ENCODE results near the gene S100A5. TPM values are rescaled to one million over a fixed set of nuclear protein-coding genes. Genes with fewer than 3 reads are reported as not detected.
"Not testable (repeated sequence)": the region's sequence is repeated elsewhere in the genome, so short reads cannot be mapped to it uniquely, and the experiment has no call there.

Gene S100A5
- total RNA-seq, 1 experiment from 2014 or later, result 4.0 TPM

DNA sequence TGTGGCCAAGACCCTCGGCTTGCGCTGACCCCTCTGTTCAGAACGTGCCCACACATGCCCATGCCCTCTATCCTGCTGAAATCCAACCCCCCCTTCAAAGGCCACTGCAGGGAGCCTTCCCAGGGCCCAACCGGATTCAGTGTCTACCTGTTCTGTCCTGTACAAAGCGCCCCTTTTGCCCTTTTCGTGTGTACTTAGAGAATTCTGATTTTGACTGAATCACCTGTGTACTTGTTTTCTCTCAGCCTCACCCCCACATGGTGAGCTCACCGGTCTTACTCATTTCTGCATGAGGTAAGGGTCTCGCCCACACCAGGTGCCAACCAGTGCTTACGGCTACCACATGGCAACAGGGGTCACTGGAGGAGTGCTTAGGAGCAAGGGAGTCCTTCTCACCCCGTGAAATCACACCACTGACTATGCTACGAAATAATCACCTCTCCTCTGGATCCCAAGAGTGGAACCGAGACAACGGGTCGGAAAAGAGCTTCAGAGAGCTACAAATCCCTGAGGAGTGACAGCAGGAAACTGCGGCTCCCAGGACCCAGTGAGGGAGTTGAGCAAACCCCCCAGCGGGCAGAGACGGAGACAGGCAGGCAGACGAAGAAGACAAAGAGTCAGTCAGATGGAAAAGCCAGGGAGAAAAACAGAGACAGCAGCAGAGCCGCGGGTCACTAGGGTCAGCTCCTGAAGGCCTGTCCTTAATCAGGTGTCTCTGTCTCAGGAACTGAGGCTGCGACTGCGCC lies 27.1 kb upstream of the S100A5 start:
- peak; percentile 46 for DNase-seq (ENCODE audit: low spot score)

DNA sequence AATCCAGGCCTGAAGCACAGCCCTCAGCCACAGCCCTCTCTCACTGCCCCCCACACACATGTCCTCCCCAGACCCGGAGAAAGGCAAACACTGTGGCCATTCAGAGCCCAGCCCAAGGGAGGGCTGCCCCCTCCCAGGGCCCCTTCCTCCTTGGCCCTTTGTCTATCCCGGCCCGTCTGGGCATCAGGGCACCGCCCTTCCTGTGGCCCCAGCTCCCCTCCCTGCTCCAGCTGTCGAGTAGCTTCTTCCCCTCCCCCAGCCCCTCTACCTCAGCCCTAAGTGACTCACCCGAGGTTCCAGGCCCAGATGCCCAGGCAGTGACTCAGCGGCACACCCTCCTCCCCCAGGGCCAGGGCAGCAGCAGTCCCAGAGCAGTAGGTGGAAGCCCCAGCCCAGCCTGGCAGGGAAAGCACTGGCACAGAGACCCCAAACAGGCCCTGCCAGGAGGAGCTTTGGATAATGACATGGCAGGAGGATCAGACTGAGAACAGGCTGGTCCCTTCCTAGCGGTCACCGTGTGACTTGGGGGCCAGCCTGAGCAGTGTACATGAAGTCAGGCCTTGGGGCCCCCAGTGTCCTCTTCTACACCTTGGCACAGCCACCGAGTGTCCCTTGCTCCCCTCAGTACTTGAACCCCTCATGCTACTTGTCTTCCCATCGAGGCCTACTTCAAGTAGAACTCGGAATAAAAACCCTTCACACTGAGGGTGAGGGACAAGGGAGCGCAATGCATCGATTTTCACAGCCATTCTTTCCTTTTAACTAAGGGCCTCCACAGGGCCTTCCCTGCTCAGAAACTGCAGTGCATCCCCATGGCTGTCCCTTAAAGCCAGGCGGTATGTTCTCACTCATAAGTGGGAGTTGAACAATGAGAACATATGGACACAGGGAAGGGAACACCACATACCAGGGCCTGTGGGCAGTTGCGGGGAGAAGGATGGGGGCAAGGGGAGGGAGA lies 26.0 kb upstream of the S100A5 start:
- DNase-seq (ENCODE audit: low spot score), result peak; percentile 98

DNA sequence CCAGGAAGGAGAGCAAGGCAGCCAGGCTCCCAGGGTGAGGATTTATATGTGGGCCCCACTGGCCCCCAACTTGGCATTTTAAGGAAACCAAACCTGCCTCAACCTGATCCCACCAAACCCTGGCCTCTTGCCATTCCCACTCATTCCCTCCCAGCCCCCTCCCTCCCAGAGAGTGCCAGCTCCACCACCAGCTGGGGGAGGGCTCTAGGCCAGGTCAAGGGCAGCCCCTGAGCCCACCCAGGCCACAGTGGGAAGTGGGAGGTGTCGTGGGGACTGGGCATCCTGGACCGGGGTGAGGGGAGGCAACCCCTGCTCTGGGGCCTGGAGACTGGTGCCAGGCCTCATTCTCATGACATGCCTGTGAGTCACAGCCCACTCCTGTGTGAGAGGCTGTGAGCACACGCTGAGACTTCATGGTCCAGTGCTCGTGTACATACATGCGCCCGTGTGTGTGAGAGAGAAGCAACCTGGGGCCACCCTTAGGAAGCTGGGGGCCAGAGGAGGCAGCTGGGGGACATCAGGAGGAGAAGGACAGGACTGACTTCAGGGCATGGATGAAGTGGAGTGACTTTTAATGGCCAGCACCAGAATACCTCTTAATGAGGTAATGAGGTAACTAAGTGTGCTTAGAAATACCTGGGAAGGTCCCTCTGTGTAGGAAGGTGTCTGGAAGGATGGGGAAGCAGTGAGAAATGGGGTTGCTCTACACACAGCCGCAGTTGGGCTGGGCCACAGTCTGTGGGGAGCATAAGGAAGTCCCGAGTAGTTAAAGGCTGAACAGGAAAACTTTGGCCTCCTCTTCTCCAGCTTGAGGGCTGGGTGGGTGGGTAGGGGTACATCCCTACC lies 25.0 kb upstream of the S100A5 start, which contains the start of gene S100A2:
Gene S100A2, minus strand, starts transcription at position 316 of the 846 bp plus-strand sequence. CDS start 1,967 bp downstream, outside the sequence.
- peak; percentile 81 for DNase-seq (ENCODE audit: low spot score)

DNA sequence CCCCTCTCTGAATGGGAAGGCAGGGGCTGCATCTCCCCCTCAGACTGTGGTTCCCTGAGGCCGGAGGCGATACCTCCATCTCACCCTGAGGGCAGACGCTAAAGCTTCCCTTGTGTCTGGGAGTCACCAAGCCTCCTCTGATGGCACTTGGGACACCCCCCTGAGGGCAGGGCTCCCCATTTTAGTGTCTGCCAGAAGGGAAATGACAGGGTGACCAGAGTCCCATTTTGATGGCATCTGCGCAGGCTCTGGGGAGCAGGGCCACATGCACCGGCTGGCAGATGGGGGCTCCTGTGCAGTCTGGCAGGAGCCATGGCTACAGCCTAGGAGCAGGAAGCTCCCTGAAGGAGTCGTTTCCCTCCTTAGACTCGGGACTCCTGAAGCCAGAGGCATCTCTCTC lies 23.3 kb upstream of the S100A5 start:
- DNase-seq (ENCODE audit: low spot score), result no peak

DNA sequence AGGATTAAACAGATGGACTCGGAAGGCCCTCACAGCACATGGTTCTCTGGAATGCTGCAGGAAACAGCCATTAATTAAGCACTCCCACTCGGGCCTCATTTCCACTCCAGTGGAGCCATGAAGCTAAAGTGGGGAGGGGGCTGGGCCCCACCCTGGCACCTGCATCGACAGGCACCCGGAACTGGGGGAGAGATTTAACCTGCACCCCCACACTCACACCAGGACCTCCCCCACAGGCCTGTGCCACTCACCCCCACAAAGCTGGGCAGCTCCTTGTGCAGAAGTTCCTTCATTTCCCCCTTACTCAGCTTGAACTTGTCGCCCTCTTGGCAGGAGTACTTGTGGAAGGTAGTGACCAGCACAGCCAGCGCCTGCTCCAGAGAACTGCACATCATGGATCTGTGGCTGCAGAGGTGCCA lies 22.8 kb upstream of the S100A5 start:
- DNase-seq (ENCODE audit: low spot score), result no peak

DNA sequence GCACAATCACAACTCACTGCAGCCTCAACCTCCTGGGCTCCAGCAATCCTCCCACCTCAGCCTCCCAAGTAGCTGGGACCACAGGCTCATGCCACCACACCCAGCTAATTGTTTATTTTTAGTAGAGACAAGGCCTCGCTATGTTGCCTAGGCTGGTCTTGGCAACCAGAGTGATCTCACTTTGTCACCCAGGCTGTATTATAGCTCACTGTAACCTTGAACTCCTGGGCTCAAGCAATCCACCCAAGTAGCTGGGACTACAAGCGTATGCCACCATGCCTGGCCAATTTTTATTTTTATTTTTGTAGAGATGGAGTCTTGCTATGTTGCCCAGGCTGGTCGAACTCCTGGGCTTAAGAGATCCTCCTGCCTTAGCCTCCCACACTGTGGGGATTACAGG lies 21.3 kb upstream of the S100A5 start:
- not testable (repeated sequence) for DNase-seq (ENCODE audit: low spot score)

DNA sequence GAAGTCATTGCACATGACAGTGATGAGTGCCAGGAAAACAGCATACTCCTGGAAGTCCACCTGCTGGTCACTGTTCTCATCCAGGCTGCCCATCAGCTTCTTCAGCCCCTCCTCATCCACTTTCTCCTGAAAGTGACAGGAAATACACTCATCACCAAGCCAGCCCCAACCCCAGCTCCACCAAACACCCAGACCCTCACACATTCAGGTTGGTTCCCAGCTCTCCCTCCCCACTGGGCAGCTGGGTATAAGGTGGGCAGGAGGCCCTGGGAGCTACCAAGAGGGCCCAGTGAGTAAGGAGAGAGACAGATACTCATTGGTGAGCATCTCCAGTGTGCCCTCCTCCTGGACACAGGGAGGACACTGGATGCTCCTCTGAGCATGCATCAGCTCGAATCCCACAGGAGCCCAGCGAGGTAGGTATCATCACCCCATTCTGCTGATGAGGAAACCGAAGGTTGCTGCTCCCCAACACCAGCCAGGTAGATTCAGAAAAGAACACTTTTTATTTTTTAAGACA lies 20.8 kb upstream of the S100A5 start:
- DNase-seq (ENCODE audit: low spot score), result no peak

DNA sequence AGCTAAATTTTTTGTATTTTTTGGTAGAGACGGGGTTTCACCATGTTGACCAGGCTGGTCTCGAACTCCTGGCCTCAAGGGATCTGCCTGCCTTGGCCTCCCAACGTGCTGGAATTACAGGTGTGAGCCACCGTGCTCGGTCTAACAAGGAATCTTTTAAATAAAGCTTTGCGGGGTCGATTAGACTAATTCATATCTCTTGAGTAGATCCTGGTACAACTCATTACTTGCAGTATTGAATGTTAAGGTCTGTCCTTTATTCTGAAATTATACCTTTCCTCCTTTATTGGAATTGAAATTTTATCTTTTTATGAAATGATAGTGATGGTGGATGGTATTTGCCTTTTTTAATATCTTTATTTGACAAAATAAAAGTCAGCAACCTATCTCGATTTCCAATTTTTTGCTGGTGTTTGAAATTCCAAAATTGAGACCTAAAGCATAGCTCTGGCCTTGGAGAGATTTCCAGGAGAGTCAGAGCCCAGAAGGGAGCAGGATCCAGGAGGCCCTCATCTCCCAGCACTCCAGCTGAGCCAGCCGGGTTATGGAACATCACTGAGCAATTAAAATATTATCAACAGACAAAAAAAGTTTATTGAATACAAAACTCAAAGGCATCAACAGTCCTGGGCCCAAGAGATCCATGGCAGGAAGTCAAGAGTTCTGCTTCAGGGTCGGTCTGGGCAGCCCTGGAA lies 20.2 kb upstream of the S100A5 start:
- no peak for DNase-seq (ENCODE audit: low spot score)

DNA sequence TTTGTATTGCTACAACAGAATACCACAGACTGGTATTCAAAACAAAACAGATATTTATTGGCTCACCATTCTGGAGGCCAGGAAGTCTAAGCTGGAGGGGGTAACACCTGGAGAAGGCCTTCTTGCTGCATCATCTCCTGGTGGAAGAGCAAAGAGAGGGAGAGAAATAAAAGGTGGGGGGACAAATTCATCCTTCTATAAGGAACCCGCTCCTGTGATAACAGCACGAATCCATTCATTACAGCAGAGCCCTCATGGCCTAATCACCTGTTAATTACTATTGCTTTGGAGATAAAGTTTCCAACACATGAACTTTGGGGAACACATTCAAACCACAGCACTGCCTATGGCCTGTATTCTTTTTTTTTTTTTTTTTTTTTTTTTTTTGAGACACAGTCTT lies 19.5 kb upstream of the S100A5 start:
- DNase-seq (ENCODE audit: low spot score), result no peak

DNA sequence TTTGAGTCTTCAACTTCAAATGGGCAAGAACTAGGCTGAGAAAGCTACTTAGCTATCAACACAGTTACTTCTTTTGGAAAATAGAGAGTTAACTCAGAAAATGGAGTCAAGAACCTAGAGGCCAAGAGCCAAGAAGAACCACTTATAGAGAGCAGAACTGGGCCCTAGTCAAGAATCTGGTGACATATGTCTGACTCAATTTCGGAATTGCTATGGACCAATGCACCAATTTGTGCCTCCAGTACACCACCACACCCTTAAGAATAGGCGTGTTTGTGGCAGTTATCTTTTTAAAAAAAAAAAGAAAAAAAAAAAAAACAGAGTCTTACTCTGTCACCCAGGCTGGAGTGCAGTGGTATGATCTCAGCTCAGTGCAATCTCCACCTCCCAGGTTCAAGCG lies 17.1 kb upstream of the S100A5 start:
- DNase-seq (ENCODE audit: low spot score), result no peak

DNA sequence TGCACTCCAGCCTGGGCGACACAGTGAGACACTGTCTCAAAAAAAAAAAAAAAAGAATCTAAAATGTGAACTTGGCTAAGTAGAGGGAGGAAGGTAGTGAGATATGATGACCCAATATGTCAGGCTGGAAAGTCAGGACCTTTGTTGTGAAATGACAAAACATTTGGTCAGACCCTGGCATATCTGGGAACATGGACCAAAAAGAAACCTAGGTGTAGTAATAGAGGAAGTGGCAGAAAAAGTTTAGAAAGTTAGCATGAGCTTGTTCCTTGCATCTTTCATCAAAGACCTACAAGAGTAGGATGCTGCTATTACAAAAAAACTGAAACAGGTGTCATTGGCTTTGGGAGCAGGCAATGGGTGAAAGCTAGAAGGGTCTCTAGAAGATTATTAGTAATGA lies 15.6 kb upstream of the S100A5 start:
- no peak for DNase-seq (ENCODE audit: low spot score)

DNA sequence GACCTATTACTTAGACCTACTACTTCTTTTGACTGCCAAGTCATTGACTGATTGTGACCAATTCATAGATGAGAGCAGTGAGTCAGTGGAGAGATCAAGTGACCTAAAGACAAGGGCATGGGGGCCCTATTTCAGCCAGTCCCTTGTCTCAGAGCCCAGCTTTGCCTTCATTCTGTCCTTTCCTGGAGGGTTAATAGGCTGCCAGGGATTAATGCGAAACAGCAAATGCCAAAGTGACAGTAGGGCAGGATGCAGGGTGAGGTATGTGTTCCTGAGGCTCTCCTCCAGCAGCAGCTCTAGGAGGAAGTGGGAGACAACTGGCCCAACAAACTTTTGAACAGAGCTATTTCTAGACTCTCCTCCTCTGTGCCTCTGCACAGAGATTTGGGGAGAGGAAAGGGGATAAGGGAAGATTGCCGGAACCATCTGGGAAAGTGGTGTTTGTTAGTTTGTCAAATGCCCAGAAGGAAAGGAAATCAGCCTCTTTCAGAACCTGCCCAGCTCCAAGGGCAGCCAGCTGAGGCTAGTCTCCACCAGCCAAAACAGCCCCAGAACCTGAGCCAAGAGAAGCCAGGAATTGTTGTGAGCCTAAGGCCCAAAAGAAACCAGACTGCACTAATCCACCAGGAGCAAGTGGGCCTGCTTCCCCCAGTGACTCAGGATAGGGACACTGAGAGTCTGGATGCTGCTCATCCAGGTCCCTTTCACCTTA lies 13.3 kb upstream of the S100A5 start:
- no peak for DNase-seq (ENCODE audit: low spot score)

DNA sequence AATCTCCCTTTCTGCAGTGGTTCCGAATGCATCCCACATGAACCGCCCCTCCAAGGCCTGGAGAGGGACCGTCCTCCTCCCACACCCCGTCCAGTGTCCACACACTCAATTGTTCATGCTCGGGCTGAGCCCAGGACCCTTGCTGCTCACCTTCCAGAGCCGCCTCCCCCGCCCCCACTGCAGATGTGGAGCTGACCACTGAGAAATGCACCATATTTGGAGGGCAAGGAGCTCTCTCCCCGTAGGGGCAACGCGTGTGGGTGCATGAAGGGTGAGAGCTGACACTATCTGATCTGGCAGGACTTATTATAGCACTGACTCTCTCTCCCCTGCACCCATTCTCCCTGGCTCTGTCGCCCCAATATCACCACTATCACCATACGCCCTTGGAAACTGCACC lies 12.4 kb upstream of the S100A5 start:
- DNase-seq (ENCODE audit: low spot score), result no peak

DNA sequence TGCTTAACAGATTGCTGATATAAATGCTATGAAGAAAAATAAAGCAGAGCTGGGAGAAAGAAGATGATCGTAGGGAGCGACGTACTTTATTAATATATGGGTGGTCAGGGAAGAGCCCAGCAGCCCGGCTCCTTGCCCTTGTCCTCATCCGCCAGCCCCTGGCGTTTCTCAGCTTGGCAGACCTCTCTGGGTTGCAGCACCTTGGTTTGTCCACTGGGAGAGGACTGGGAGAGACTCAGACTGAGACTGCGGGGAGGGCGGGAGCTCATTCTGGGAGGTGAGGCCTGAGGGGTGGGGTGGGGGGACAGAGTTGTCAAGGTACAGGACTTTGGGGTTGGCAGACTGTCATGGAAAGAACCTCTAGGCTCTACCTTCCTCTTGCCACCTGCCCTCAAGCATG lies 11.6 kb upstream of the S100A5 start:
- DNase-seq (ENCODE audit: low spot score), result no peak

DNA sequence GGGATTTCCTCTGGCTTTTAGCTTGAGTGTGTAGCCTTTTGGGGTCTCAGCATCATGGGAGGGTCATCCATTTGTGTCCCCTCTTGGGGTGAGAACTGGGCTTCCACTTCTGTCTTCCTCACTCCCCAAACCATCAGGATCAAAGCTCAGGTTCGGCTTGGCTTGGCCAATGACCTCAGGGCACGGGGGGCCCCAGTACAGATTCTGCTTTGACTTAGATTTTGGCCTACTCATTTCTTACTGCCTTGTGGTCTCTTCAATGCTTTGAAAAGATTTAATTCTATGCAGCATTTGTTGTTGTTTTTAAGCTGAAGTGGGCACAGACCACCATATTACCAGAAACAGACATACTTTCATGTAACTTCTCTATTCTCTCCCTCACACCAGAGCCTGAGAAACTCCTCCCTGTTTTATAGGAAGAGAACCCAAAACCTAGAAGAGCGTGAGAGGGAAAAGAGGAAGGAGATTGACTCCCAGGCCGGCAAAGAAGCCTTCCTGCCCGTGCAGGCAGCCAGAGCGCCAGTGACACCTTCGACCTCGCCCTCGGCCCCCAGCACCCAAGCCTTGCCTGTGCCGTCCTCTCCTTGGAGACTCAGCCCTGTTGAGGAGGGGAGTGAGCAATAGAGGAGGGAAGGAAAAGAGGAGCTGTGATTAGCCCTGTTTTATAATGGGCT lies 10.2 kb upstream of the S100A5 start:
- no peak for DNase-seq (ENCODE audit: low spot score)

DNA sequence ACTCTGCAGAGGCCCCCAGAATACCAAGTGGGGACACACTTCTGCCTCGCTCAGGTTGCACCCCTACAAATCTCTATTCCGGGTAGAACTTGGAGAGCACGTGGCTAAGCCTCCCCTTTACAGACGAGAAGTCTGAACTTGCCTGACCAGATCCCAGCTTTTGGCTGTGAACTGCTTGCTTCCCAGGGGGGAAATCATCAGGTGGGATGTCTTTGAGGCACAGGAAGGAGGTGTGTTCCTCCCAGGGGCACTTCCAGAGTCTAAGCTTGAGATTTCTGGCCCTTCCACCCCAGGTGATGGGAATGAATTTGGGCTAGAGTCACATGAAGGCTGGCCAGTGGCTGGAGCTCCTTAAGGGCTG lies 9.6 kb upstream of the S100A5 start:
- no peak for DNase-seq (ENCODE audit: low spot score)

DNA sequence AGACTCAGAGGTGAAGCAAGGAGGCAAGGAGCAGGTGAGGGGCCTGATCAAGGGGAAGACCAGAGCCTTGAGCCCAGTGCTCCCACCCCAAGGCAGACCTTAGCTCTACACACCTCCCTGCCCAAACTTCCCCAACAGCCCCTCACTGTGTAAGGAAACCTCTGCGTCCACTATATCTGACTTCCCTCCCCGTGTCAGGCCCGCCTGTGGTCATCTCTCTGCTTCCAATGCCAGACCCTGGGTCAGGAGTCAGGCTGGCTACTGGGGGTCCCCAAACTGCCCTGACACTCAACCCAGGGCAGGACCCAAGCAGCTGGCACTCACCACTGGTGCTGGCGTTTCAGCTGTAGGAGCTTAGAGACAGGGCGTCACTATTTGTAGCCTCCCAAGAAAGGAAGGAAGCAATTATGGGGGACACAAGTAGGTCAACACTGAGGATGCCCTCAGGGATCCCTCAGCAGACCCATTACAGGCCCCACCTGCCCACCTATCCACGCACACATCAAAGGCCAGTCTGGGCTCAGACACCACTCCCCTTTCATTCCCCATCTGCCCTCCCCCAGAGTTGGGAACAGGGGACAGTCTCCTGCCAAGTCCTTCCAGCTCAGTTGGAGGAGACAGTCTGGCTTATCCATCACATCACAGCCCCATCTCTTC lies 9.1 kb upstream of the S100A5 start:
- no peak for DNase-seq (ENCODE audit: low spot score)

DNA sequence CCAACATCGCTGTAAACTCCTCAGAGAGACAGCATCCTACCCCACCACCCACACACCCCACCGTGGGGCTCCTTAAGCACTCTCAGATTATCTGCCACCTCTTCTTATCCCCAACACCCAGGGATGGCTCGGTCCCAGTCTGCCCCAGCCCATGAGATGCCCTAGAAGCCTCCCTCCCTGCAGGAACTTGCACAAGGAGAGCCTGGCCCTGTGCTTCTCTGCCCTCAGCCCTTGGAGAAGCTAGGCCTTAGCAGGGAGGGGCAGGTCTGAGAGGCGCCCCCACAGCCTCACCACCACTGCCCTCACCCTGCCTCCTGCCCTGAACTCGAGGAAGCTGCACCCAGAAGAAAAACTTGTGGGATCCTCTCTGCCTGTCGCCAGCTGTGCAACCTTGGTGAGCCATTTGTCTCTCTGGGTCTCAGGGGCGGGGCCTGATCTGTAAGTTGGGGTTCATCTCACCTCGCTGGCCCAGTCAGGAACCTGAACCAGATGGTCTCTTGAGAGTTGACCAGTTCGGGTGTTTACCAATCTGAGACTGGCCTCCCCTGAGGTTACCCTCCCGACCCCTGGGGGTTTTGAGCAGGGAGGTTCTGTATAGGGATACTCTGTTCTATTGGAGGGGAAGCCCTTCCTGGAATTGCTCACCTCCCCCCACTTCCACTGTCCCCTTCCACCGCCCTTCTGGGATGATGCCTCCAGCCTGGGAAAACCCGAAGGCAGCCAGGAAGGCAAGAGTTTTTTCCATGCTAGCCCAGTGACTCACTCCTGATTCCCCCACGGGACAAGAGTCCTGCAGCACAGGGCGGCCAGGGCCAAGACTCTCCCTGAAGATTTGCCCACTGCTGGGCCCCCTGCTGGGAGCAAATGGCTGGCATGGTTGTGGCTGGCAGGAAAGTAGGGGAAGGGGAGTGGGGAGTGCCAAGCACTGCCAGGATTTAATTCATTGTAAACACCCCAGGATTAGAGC lies 8.3 kb upstream of the S100A5 start, which contains the start of gene S100A3:
Gene S100A3, minus strand, starts transcription at position 537 of the 967 bp plus-strand sequence. CDS start 773 bp downstream, outside the sequence.
- peak; percentile 45 for DNase-seq (ENCODE audit: low spot score)
